Osteoblast (primary cell): Measurements from ENCODE around the gene AOAH. TPM values are rescaled to one million over a fixed set of nuclear protein-coding genes. Genes with fewer than 3 reads are reported as not detected.

Source experiments
- DNase-seq: peaks from one replicate; pipeline ENCODE4 v3.0.0; 2011; ENCODE audit warnings: low spot score, mixed read lengths; ENCODE audit not compliant: insufficient read length; ENCODE audit errors: missing footprints
- H2AFZ ChIP-seq: 2 replicates; pipeline ENCODE4 v1.6.0; 2011; ENCODE audit warnings: mild to moderate bottlenecking, low read length
- H3K27ac ChIP-seq: 2 replicates; pipeline ENCODE4 v1.5.1; 2011; ENCODE audit warnings: mild to moderate bottlenecking, low read depth, low read length, moderate library complexity
- H3K27me3 ChIP-seq: 2 replicates; pipeline ENCODE4 v1.6.0; 2012; ENCODE audit warnings: mild to moderate bottlenecking, control low read depth, inconsistent platforms, low read length, moderate library complexity; ENCODE audit not compliant: insufficient read depth
- H3K36me3 ChIP-seq: 2 replicates; pipeline ENCODE4 v1.5.1; 2011; ENCODE audit warnings: mild to moderate bottlenecking, low read length, control low read depth, moderate library complexity; ENCODE audit not compliant: insufficient read depth
- H3K4me1 ChIP-seq: 2 replicates; pipeline ENCODE4 v1.5.1; 2011; ENCODE audit warnings: mild to moderate bottlenecking, low read length, control low read depth, moderate library complexity; ENCODE audit not compliant: insufficient read depth
- H3K4me2 ChIP-seq: 2 replicates; pipeline ENCODE4 v1.6.0; 2011; ENCODE audit warnings: mild to moderate bottlenecking, low read length; ENCODE audit not compliant: insufficient read depth
- H3K4me3 ChIP-seq: fragments of 200-600 bp; sonication (generic); 3 replicates; pipeline ENCODE4 v1.5.1; 2012; ENCODE audit warnings: mild to moderate bottlenecking, low read length, inconsistent platforms; ENCODE audit not compliant: insufficient read depth
- H3K79me2 ChIP-seq: 2 replicates; pipeline ENCODE4 v1.6.0; 2012; ENCODE audit warnings: mild to moderate bottlenecking, low read length, control low read depth, inconsistent platforms; ENCODE audit not compliant: insufficient read depth
- H3K9me3 ChIP-seq: 2 replicates; pipeline ENCODE4 v1.5.1; 2011; ENCODE audit warnings: low read depth, low read length, control low read depth
- H4K20me1 ChIP-seq: 2 replicates; pipeline ENCODE4 v1.6.0; 2012; ENCODE audit warnings: mild to moderate bottlenecking, low read length, control low read depth; ENCODE audit not compliant: insufficient read depth
- CTCF ChIP-seq: IDR thresholded peaks from 2 replicates; pipeline ENCODE4 v1.5.1; 2011; ENCODE audit warnings: mild to moderate bottlenecking, low read depth, low read length, moderate library complexity; ENCODE audit errors: extremely low read depth
- total RNA-seq: library from RNA; depleted of rRNA; stranded (reverse); fragments of >200 nt; gene quantifications from 2 replicates; pipeline ENCODE4 v1.2.3, GENCODE V29; 2012

The AOAH gene
- total RNA-seq, 1 donor = under 0.01 TPM

GRCh38 chr7:36549029-36549428 lies 175.3 kb downstream of the AOAH start:
- no peaks in the 10 kb centered on the region for H3K27me3 ChIP-seq
- H3K79me2 ChIP-seq = no peaks in the 10 kb centered on the region
- no peak overlapping the region for H3K4me2 ChIP-seq
- TF ChIP-seq CTCF = no peak
- H3K9me3 ChIP-seq = no peaks in the 10 kb centered on the region
- no peak overlapping the region for H3K4me3 ChIP-seq
- no peaks in the 10 kb centered on the region for H3K4me1 ChIP-seq
- no peak overlapping the region for H3K27ac ChIP-seq
- H2AFZ ChIP-seq = no peak overlapping the region
- H4K20me1 ChIP-seq = no peaks in the 10 kb centered on the region
- no peaks in the 10 kb centered on the region for H3K36me3 ChIP-seq
- DNase-seq = no peak

GRCh38 chr7:36547416-36547815 lies 176.9 kb downstream of the AOAH start:
- DNase-seq = no peak
- Histone ChIP-seq H3K9me3 (no peaks in the 10 kb centered on the region), H2AFZ (no peak overlapping the region), H3K4me1 (no peaks in the 10 kb centered on the region), H3K79me2 (no peaks in the 10 kb centered on the region), H3K4me3 (no peak overlapping the region), H3K27ac (no peak overlapping the region), H4K20me1 (no peaks in the 10 kb centered on the region), H3K4me2 (no peak overlapping the region), H3K27me3 (no peaks in the 10 kb centered on the region), H3K36me3 (no peaks in the 10 kb centered on the region)
- no peak for TF ChIP-seq CTCF

GRCh38 chr7:36546331-36546730 lies 178.0 kb downstream of the AOAH start:
- DNase-seq = no peak
- Histone ChIP-seq H3K4me3 (no peak overlapping the region), H2AFZ (no peak overlapping the region), H3K9me3 (no peaks in the 10 kb centered on the region), H3K27ac (no peak overlapping the region), H3K4me1 (no peaks in the 10 kb centered on the region), H3K4me2 (no peak overlapping the region), H3K27me3 (no peaks in the 10 kb centered on the region), H4K20me1 (no peaks in the 10 kb centered on the region), H3K79me2 (no peaks in the 10 kb centered on the region), H3K36me3 (no peaks in the 10 kb centered on the region)
- TF ChIP-seq CTCF = no peak

GRCh38 chr7:36545291-36545690 lies 179.0 kb downstream of the AOAH start:
- no peak overlapping the region for H3K27ac ChIP-seq
- H3K4me3 ChIP-seq = no peak overlapping the region

More at GRCh38 chr7:36545291-36545690, 179.0 kb downstream of the AOAH start:
- H3K36me3 ChIP-seq = no peaks in the 10 kb centered on the region
- TF ChIP-seq CTCF = no peak
- DNase-seq = no peak
- no peaks in the 10 kb centered on the region for H3K4me1 ChIP-seq
- H2AFZ ChIP-seq = no peak overlapping the region
- no peaks in the 10 kb centered on the region for H4K20me1 ChIP-seq
- H3K9me3 ChIP-seq = no peaks in the 10 kb centered on the region
- no peaks in the 10 kb centered on the region for H3K79me2 ChIP-seq
- no peak overlapping the region for H3K4me2 ChIP-seq
- H3K27me3 ChIP-seq = no peaks in the 10 kb centered on the region
